Gastroesophageal sphincter (tissue), 3 donors: ENCODE data around the gene AGBL1.

Source experiments
- POLR2A ChIP-seq, 2 donors: fragments of 450-650 bp; IDR thresholded peaks; one replicate each; pipeline ENCODE4 v1.6.1; 2017; ENCODE audit warnings: antibody characterized with exemption in 2 of 2, mild to moderate bottlenecking in 2 of 2, moderate library complexity in 1 of 2
- TF ChIP-seq, protein P1 (sequence below), 4 experiments: fragments of 200-600 bp in 2 of 4; fragments of 450-650 bp in 2 of 4; sonication (generic) in 1 of 4; IDR thresholded peaks; one replicate each; pipeline ENCODE4 v1.5.1; 2017 to 2019; ENCODE audit warnings: antibody characterized with exemption in 4 of 4, mild to moderate bottlenecking in 2 of 4, moderate library complexity in 2 of 4

GRCh38 chr15:86804406-86804805, 724.7 kb downstream of the AGBL1 start:
- TF ChIP-seq, protein P1, sequence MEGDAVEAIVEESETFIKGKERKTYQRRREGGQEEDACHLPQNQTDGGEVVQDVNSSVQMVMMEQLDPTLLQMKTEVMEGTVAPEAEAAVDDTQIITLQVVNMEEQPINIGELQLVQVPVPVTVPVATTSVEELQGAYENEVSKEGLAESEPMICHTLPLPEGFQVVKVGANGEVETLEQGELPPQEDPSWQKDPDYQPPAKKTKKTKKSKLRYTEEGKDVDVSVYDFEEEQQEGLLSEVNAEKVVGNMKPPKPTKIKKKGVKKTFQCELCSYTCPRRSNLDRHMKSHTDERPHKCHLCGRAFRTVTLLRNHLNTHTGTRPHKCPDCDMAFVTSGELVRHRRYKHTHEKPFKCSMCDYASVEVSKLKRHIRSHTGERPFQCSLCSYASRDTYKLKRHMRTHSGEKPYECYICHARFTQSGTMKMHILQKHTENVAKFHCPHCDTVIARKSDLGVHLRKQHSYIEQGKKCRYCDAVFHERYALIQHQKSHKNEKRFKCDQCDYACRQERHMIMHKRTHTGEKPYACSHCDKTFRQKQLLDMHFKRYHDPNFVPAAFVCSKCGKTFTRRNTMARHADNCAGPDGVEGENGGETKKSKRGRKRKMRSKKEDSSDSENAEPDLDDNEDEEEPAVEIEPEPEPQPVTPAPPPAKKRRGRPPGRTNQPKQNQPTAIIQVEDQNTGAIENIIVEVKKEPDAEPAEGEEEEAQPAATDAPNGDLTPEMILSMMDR (IDR thresholded peaks at IDR 0.05) = no peak
- no peak for TF ChIP-seq POLR2A (IDR thresholded peaks at IDR 0.05)
